ENCODE measurements around the gene ARL4A.
A peak's percentile ranks its signal among the peaks of the same experiment; 100 is the strongest.
"Not testable (repeated sequence)": the region's sequence is repeated elsewhere in the genome, so short reads cannot be mapped to it uniquely, and the experiment has no call there.

Gene ARL4A, protein sequence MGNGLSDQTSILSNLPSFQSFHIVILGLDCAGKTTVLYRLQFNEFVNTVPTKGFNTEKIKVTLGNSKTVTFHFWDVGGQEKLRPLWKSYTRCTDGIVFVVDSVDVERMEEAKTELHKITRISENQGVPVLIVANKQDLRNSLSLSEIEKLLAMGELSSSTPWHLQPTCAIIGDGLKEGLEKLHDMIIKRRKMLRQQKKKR

DNA sequence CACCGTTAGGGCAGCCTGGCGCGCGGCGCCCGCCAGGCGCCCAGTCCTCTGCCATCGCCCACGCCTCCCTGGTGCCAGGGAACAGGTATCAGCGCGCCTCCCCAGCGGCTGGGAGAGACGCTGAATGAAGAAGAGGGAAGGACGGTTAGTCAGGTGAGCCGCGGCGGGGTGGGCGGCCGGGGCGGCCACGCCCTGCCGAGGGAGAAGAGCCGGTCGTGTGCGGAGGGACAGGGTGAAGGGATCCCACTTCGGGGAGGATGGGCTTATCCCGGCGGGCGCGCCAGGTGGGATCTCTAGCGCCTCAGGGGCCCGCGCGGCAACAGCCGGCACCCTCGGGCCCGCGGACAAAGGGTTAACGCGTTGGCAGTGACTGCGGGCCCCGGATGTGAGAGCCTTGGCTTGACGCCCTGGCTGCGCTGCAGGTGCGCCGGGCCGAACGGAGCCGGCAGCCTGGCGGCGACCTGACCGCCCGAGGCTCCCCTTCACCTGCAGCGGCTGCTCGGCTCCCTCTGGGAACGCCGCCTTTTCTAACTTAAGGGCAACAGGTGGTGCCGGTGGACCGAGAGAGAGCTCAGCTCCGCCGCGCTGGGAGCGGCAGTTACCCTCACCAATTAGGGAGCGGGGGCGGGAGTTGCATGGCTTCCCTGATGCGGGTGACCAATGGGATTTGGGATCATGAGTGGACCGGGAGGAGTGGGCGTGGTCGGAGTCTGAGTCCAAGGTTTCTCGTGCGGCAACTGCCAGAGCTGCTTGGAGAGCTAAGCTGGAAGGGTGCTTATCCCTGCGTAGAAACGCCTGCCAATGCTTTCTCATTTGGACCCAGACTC, at the start of gene ARL4A:
Gene ARL4A, plus strand, starts transcription at position 743 of the 827 bp plus-strand sequence. CDS start 622 bp downstream, outside the sequence.
- DNase-seq, result peak; percentile 95

DNA sequence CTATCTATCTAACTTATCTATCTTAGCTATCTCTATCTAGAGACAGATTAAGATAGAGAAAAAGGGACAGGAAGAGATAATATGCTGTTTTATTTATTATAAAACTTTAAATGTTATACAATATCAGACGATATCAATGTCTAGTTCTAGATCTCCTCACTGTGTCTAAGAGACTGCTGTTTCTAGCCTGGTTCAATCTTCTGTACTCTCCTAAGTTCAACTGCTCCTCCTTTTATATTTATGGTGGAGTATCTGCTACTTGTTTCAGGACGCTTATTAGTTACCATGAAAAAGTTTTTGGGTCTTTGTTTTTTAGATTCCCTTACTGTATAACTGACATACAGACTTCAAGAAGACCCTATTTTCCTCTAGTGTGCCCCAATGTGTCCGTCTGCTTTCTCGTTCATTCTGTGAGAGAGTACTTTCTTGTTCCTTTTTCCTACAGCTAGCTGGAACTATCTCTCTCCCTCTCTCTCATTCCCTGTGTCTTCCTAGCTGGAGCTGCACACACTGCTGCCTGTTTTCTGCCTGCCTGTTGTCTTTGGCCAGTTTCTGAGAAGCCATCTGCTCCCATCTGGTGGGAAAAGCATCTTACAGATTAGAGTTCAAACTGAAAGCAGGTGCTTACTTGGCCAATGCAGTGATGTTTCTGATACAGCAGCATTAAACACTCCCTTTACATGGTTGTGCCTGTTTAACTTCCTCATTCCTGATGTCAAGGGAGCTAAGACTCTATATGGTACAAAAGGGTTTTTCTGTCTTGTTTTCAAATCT, 49.4 kb upstream of the ARL4A start:
- no peak for DNase-seq

DNA sequence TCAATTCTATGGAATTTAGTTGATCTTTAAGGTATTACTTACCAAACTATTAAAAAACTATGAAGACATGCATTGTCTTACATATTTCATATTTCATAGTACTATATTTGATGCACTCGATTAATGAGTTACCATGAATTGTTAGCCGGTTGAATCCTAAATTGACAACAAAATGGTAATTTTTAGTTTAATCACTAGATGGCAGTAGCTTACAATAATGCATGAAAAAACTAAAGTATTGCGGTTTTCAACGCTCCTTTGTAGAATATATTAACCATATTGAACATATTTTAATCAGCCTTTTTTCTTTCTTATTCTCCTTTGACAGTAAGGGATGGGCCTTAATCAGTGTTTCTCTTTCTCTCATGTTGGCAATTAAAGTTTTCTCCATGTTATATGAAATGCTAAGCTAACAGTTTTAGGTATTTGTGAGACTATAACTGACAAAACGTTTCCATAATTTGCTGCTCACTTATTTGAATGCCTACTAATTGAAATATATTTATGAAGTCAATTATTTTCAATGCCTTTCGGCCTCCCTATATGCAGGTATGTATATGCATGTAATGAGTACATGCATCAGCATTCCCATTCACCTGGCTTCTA, 48.5 kb upstream of the ARL4A start:
- no peak for DNase-seq

DNA sequence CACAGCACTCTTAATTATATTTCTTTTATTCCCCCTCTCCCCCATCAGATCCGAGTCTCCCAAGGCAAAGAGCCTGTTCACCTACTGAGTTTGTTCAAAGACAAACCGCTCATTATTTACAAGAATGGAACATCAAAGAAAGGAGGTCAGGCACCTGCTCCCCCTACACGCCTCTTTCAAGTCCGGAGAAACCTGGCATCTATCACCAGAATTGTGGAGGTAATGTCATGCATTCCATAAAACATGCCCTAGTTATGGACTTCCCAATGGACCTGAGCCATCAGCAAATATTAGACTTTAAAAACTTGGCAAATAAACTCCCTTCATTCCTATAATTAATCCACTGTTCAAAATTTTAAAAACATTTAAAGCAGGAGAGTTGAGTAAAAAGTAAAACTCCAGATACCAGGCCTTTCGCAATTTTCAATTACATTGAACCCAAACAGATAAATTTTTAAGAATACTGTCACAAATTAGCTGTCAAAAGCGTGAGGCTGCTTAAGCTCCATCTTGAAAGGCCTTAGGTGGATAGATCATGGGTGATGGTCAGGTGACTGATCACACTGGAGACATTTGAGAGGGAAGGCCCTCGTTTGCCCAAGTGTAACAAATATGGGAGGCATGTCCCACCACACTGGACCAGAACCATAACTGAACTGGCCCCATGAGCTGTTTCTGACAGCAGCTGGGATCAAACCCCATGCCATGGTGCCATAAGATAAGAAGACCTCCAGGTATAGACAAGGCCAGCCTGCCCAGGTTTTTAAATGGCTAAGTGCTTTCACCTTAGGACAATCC, 46.9 kb upstream of the ARL4A start:
- no peak for DNase-seq

DNA sequence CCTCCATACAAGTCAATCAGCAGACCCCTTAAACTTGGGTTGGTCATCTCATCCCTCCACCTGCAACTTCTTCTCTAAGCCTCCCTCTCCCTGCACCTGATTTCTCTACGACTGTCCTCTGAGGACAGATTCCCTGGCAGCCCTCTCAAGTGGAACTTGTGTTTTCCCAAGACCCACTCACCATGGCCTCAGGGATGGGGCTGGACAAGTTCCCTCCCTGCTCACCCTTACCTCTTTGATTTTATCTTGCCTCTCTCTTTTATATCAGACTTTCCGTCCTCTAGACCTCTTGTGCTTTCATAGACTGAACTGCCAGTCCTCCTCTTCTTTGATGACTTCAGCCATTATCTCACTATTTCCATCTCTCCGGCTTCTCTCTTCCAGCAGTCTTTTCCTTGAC, 46.2 kb upstream of the ARL4A start:
- DNase-seq, result no peak

DNA sequence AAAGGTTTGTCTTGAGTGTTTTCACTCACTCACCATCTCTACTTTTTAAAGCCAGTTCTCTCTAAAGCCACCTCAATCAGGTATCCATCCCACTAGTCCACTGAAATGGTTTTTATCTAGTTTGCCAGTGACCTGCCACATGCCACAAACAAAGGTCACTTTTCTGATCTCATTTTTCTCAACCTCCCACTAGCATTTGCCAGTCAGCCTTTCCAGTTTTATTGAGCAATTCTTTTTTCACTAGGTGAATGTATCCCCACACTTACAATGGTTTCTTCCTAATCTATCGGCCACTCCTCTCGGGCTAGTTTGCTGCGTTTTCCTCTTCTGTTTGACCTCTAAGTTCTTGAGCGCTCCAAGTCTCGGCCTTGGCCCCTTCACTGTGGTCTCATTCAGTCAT, 44.9 kb upstream of the ARL4A start:
- DNase-seq, result no peak

DNA sequence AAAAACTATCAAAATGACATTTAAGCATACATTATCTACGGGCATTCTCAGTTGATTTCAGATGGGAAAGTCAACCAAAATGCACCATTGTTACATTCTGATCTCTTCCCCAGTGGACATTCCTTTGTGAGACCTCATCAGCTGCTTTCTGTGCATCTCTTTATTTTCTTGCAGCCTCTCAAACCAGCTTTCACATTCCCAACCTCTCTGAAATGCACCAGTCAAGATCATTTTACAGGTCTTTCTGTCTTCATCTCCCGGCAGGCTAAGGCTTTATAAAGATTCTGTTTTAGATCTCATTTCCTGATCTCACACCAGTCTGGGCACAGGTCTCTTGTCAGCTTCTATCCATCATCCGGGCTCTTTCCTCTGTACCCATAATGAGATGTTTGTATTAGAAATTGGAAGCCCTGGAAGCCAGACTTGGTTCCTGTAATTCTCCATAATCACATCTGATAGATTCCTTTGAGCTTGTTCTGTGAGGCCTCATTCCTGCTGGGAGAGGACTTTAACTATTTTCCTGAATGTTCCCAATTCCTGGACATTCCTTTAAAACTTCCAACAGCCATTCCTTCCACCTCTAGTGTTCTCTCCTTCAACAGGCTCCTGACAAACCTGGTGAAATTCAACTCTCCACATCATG, 44.3 kb upstream of the ARL4A start:
- no peak for DNase-seq

DNA sequence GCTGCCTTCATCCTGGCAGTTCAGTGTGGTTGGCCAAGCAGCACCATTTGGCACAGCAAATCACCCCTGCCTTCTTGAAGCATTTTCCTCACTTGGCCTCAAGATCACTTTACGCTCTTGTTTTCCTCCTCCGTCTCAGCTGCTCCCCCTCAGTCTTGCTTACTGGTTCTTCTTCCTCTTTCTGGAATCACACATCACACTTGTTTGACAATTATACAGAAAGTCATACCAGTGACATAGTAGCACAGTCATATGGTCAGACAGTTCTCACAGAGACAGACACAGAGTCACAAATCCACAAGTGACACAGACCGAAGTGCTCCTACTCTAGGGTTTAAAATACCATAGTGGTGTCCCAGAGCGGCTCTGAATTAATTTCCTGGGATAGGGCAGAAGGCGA, 43.8 kb upstream of the ARL4A start:
- no peak for DNase-seq

DNA sequence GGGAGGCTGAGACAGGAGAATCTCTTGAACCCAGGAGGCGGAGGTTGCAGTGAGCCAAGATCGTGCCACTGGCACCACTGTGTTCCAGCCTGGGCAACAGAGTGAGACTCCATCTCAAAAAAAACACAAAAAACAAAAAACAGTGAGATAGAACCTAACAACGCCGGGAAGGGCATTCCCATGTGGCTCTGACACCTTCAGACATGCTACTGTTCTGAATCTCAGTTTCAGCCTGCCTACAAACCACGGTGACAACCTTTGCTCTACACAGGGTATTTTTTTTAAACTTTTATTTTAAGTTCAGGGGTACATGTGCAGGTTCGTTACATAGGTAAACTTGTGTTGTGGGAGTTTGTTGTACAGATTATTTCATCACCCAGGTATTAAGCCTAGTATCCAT, 42.2 kb upstream of the ARL4A start:
- not testable (repeated sequence) for DNase-seq

DNA sequence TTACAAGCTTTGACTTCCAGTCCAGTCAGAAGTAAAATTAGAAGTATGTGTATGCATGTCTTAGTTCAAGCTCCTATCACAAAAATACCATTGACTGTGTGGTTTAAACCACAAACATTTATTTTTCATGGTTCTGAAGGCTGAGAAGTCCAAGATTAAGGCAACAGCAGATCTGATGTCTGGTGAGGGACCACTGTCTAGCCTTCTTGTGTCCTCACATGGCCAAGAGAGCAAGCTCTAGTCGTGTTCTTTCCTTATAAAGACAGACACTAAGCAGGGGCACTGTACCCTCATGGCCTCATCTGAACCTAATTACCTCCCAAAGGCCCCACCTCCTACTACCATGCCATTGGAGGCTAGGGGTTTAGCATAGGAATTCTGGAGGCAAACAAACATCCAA, 41.3 kb upstream of the ARL4A start:
- DNase-seq, result no peak

DNA sequence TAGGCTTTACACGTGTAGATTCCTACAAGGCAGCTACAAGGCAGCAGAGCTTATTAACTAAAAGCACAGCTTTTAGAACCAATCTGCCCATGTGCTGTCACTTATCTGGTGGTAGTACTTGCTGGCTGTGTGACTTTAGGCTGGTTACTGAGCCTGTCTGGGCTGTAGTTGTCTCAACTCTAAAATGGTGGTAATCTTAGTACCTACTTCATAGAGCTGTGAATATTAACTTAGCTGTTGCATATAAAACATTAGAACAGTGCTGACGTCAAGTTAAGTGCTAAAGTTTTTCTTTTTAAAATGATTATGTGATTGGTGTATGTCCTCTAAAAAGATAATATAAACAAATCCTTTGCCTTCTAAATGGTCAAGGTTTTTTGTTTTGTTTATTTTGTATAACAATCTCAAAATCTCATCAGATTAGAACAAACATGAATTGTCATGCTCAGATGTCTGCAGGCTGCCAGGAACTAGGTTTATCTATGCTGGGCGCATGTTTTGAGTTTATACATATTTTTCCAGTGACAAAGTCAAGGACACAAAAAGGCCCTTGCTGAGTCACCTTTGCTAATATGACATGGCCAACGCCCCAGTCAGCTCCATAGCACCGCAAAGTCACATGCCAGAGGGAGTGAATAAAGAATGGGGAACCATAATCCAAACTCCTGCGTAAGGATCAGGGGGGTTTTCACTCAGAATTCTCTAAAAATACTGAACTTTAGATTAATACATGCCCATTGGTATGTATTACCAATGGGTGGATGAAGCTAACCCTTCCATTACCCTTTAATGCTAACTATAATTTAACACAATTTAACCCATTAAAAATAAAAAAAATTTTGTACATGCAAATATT, 39.8 kb upstream of the ARL4A start:
- no peak for DNase-seq

DNA sequence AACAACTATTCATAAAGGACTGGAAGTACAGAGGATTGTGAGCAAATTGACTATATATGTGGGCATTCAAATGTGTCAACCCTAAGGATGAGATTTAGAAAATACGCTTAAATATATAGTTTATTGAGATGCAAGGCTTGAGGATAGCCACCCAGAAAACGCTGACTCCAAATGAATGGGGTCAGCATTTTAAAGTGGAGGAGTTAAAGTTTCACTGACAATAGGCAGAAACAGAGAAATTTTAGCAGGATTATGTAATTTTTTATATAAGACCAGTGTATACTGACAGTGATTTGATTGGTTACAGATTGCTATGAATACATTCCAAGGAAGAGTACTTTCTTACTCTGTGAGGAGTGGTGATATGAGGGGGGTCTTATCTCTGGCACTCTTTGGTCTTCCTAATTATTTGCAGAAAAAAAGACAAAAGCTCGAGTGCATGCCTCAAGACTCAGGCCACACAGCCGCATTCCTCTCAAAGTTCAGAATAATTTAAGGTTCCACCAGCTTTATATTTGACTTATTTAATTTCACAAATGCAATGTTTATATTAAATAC, 38.6 kb upstream of the ARL4A start:
- DNase-seq, result no peak

DNA sequence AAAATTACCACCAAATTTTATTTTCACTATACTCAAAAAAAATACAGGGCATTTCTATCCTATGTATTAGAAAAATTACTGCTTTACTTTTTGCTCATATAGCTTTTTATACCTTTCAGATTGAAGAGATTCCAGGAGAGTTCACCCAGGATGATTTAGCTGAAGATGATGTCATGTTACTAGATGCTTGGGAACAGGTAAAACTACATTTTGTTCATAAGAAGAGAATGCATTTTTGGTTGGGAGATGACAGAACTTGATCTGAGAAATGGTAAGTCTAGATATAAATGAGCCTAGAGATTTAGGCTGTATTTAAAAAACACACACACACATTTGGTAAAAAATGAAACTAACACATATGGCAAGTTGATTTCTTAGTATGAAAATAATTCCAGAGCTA, 38.1 kb upstream of the ARL4A start:
- no peak for DNase-seq

DNA sequence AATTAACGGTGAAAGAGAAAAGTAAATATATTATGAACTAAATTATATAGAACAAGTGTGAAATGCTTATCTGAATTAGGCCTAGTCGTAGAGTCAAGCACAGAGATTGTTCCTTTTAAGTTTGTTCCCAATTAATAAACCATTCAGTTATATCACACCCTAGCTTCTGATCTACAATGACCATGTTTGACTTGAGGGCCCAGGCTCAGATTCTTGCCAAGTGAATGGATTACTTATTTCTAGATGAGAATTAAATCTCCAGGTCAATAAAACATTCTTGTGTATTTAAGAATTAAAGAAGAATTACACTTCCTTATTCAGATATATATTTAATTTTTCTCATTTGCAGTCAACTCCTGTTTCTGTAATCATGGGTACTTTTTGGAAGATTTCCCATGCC, 37.4 kb upstream of the ARL4A start:
- no peak for DNase-seq

DNA sequence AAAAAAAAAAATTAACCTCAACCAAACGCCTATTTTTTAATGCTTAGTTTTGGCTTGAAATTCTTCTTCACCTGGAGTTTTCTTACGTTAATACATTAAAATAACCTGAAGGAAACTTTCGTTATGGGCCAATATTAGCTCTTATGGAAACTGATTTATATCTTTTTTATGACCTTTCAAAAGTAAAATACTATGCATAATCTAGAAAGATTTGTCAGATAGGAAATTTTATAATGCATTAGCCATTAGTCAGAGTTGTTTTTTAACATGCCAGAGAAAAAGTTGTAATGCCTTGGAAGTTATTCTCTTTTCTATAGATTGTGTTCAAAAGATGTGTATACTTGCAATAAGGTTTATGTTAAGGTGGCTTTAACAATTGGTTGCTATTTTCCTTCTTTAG, 34.3 kb upstream of the ARL4A start:
- DNase-seq, result no peak

DNA sequence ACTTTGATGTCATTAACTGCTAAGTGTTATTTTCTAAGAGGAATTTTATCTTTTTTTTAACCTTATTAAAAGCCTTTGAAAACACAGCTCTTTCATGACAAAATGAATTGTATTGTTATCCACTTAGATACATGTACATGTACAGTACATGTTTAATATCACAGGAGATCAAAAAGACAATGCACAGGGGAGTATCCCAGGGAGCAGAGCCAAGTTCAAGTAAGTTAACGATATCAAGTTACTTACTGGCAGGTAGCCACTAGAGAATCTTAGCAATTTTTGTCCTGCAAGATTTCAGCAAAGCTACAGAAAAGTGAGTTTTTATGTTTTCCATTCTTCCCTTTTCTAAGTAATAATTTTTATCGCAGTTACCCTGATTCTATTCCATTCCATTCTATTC, 33.9 kb upstream of the ARL4A start:
- no peak for DNase-seq

DNA sequence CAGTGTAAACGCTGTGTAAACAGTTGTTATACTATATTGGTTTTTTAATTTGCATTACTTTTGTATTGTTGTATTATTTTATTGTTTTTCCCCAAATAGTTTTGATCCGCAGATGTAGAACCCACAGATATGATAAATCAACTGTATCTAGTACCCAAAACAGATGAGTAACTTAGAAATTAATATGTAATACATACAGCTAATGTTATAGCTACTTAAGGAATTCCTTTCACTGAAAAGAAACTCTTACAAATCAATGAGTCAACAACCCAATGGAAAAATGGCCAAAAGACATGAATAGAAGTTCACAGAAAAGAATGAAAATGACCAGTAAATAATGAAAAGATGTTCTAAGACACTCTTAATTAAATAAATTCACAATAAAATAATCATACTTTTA, 32.3 kb upstream of the ARL4A start:
- no peak for DNase-seq

DNA sequence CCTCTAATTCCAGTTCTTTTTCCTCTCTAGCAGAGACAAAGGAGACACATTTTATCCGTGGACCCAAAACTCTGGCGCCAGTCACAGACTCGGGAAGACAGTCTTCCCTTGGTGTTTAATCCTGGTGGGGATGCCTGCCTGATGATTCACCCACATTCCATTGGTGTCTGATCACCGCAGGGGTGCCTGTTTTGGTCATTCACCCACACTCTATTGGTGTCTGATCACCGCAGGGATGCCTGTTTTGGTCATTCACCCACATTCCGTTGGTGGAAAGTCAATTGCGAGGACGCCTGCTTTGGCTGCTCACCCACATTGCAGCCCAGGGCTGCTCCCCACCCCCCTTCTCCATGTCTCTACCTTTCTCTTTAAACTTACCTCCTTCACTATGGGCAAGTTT, 27.0 kb upstream of the ARL4A start:
- DNase-seq, result not testable (repeated sequence)

DNA sequence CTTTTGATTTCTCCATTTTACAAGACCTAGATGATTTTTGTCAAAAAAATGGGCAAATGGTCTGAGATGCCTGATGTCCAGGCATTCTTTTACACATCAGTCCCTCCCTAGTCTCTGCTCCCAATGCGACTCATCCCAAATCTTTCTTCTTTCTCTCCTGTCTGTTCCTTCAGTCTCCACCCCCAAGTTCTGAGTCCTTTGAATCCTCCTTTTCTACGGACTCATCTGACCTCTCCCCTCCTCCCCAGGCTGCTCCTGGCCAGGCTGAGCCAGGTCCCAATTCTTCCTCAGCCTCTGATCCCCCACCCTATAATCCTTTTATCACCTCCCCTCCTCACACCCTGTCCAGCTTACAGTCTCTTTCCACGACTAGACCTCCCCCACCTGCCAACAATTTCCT, 26.4 kb upstream of the ARL4A start:
- DNase-seq, result not testable (repeated sequence)

DNA sequence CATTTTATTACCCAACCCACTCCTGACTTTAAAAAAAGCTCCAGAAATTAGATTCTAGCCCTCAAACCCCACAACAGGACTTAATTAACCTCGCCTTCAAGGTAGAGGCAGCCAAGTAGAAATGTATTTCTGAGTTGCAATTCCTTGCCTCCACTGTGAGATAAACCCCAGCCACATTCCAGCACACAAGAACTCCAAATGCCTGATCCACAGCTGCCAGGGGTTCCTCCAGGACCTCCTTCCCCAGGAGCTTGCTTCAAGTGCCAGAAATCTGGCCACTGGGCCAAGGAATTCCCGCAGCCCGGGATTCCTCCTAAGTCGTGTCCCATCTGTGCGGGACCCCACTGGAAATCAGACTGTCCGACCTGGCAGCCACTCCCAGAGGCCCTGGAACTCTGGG, 25.9 kb upstream of the ARL4A start:
- no peak for DNase-seq

Data from activated CD8-positive, alpha-beta memory T cell treated with anti-CD3 and anti-CD28 coated beads for 24 hours (primary cell).